ENCODE data around the gene ARHGEF4. TPM values are rescaled to one million over a fixed set of nuclear protein-coding genes. Genes with fewer than 3 reads are reported as not detected.
"Not testable (repeated sequence)": the region's sequence is repeated elsewhere in the genome, so short reads cannot be mapped to it uniquely, and the experiment has no call there.

The ARHGEF4 gene
- total RNA-seq, 2 donors from 2014 or later, result 50.3 to 54.7 TPM

DNA sequence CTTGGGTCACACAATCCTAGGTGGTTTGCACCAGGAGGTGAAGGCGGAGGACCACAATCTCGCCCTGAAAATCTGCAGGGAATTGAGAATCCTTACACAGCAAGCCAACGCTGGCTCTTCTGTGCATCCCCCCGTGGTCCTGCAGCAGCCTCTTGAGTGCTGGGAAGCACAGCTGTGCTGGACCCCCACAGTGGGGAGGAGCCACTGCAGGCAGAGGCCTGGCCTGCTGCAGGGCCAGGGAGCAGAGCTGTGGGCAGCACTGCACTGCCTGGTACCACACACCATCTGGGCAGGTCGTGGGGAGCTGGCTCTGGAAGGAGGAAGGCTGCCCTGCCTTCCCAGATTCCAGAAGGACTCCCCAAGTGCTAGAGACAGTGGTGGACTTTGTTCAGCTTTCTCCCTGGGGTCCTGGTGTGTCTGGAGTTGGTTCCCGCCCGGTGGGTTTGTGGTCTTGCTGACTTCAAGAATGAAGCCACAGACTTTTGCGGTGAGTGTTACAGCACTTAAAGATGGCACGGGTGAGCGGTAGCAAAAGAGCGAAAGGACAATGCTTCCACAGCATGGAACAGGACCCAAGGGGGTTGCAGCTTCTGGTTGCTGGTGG, 150.3 kb downstream of the ARHGEF4 start:
- DNase-seq, result no peak
- H3K9me3 ChIP-seq (ENCODE audit: control insufficient read depth, low read length), result peaks cover 8% of the 10 kb centered on the region
- H3K9ac ChIP-seq (ENCODE audit: extremely low read depth, low read length, poor library complexity, severe bottlenecking), result no peak overlapping the region
- no peaks in the 10 kb centered on the region for H3K27me3 ChIP-seq (ENCODE audit: control insufficient read depth, insufficient read depth, low read length, poor library complexity, severe bottlenecking)
- Mint-ChIP-seq H3K27me3 (ENCODE audit: insufficient read depth) (peaks cover 2% of the 10 kb centered on the region), H3K4me1 (no peaks in the 10 kb centered on the region), H3K36me3 (ENCODE audit: low read depth) (peaks cover 30% of the 10 kb centered on the region), H3K4me3 (no peak overlapping the region), H3K9me3 (peaks cover 25% of the 10 kb centered on the region), H3K27ac (no peak overlapping the region)
- TF ChIP-seq, protein P1, sequence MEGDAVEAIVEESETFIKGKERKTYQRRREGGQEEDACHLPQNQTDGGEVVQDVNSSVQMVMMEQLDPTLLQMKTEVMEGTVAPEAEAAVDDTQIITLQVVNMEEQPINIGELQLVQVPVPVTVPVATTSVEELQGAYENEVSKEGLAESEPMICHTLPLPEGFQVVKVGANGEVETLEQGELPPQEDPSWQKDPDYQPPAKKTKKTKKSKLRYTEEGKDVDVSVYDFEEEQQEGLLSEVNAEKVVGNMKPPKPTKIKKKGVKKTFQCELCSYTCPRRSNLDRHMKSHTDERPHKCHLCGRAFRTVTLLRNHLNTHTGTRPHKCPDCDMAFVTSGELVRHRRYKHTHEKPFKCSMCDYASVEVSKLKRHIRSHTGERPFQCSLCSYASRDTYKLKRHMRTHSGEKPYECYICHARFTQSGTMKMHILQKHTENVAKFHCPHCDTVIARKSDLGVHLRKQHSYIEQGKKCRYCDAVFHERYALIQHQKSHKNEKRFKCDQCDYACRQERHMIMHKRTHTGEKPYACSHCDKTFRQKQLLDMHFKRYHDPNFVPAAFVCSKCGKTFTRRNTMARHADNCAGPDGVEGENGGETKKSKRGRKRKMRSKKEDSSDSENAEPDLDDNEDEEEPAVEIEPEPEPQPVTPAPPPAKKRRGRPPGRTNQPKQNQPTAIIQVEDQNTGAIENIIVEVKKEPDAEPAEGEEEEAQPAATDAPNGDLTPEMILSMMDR (conservative IDR thresholded peaks at IDR 0.05), result no peak
- WGBS, 2 experiments (ENCODE audit: insufficient coverage in 1 of 2, insufficient read length in 1 of 2), result 93 to 96% methylated on average over 10 to 11 of the region's 11 CpGs
- no peak overlapping the region for H3K27ac ChIP-seq (ENCODE audit: low read depth, low read length)
- no peak overlapping the region for H3K4me3 ChIP-seq (ENCODE audit: low read length)
- peaks cover 8% of the 10 kb centered on the region for H3K4me1 ChIP-seq (ENCODE audit: control insufficient read depth, insufficient read depth, low read length)
- H3K36me3 ChIP-seq (ENCODE audit: control insufficient read depth, insufficient read depth, low read length), result peaks cover 2% of the 10 kb centered on the region

DNA sequence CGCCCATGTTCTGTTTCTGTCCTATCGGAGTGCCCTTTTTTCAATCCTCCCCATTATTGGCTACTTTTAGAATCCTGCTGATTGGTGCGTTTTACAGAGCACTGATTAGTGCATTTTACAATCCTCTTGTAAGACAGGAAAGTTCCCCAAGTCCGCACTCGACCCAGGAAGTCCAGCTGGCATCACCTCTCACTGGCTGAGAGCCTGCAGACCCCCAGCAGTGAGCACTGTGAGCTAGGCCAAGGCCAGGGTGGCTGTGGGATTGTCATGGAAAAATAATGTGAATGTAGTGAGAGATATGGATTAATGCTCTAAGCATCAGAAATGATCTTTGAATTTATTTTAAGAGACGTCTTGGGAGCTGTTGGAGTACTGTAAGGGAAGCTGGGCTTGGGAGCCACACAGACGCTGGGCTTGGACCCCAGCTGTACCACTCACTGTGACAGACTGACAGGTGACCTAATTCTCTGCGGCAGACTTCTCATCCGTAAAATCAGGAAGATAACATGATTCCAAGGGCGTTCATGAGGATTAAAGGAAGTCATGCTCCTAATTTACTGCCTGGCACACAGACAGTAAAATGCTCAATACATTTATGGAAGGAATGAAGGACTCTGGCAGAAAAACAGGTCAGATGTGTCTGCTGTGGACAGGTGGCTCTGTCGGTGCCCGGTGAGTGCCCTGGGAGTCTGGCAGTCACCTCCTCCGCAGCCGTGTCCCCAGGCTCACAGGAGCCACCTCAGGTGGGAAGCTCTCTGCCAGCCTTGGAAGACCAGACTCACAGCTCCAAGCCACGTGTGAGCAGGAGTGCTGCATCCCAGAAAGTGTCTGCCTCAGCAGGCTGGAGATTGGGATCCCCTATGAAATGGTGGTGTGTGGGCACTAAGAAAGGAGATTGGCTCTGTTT, 151.1 kb downstream of the ARHGEF4 start:
- DNase-seq, result no peak
- H3K4me1 Mint-ChIP-seq, result no peaks in the 10 kb centered on the region
- H3K4me3 Mint-ChIP-seq, result no peak overlapping the region
- Histone ChIP-seq H3K27me3 (ENCODE audit: control insufficient read depth, insufficient read depth, low read length, poor library complexity, severe bottlenecking) (no peaks in the 10 kb centered on the region), H3K9me3 (ENCODE audit: control insufficient read depth, low read length) (peaks cover 6% of the 10 kb centered on the region), H3K9ac (ENCODE audit: extremely low read depth, low read length, poor library complexity, severe bottlenecking) (no peak overlapping the region), H3K27ac (ENCODE audit: low read depth, low read length) (no peak overlapping the region), H3K36me3 (ENCODE audit: control insufficient read depth, insufficient read depth, low read length) (peaks cover 2% of the 10 kb centered on the region), H3K4me1 (ENCODE audit: control insufficient read depth, insufficient read depth, low read length) (peaks cover 8% of the 10 kb centered on the region), H3K4me3 (ENCODE audit: low read length) (no peak overlapping the region)
- TF ChIP-seq, protein P1 (conservative IDR thresholded peaks at IDR 0.05), result no peak
- peaks cover 25% of the 10 kb centered on the region for H3K9me3 Mint-ChIP-seq
- H3K36me3 Mint-ChIP-seq (ENCODE audit: low read depth), result peaks cover 34% of the 10 kb centered on the region
- 91 to 92% methylated on average over 15 of the region's 15 CpGs for WGBS, 2 experiments (ENCODE audit: insufficient coverage in 1 of 2, insufficient read length in 1 of 2)
- peaks cover 2% of the 10 kb centered on the region for H3K27me3 Mint-ChIP-seq (ENCODE audit: insufficient read depth)
- H3K27ac Mint-ChIP-seq, result no peak overlapping the region

DNA sequence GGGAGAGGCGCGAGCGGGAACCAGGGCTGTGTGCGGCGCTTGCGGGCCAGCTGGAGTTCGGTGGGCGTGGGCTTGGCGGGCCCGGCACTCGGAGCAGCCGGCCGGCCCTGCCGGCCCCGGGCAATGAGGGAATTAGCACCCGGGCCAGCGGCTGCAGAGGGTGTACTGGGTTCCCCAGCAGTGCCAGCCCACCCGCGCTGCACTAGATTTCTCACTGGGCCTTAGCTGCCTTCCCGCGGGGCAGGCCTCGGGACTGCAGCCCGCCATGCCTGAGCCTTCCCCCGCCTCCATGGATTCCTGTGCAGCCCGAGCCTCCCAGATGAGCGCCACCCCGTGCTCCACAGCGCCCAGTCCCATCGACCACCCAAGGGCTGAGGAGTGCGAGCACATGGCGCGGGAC, 154.7 kb downstream of the ARHGEF4 start:
- Mint-ChIP-seq H3K4me1 (peaks cover 13% of the 10 kb centered on the region), H3K9me3 (peaks cover 11% of the 10 kb centered on the region), H3K36me3 (ENCODE audit: low read depth) (peaks cover 19% of the 10 kb centered on the region)
- not testable (repeated sequence) for H3K27ac ChIP-seq (ENCODE audit: low read depth, low read length); H3K27ac Mint-ChIP-seq; H3K4me3 ChIP-seq (ENCODE audit: low read length); H3K4me3 Mint-ChIP-seq; H3K4me1 ChIP-seq (ENCODE audit: control insufficient read depth, insufficient read depth, low read length); H3K9me3 ChIP-seq (ENCODE audit: control insufficient read depth, low read length); H3K27me3 Mint-ChIP-seq (ENCODE audit: insufficient read depth); H3K9ac ChIP-seq (ENCODE audit: extremely low read depth, low read length, poor library complexity, severe bottlenecking); DNase-seq; H3K27me3 ChIP-seq (ENCODE audit: control insufficient read depth, insufficient read depth, low read length, poor library complexity, severe bottlenecking); H3K36me3 ChIP-seq (ENCODE audit: control insufficient read depth, insufficient read depth, low read length)
- WGBS, 2 experiments (ENCODE audit: insufficient coverage in 1 of 2, insufficient read length in 1 of 2), result 94 to 100% methylated on average over 5 to 26 of the region's 32 CpGs

DNA sequence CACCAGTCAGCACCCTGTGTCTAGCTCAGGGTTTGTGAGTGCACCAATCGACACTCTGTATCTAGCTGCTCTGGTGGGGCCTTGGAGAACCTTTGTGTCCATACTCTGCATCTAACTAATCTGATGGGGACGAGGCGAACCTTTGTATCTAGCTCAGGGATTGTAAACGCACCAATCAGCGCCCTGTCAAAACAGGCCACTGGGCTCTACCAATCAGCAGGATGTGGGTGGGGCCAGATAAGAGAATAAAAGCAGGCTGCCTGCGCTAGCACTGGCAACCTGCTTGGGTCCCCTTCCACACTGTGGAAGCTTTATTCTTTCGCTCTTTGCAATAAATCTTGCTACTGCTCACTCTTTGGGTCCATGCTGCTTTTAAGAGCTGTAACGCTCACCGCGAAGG, 155.3 kb downstream of the ARHGEF4 start:
- not testable (repeated sequence) for H3K4me3 ChIP-seq (ENCODE audit: low read length); H3K27ac ChIP-seq (ENCODE audit: low read depth, low read length); H3K27me3 Mint-ChIP-seq (ENCODE audit: insufficient read depth); H3K36me3 ChIP-seq (ENCODE audit: control insufficient read depth, insufficient read depth, low read length); H3K9me3 ChIP-seq (ENCODE audit: control insufficient read depth, low read length); H3K27me3 ChIP-seq (ENCODE audit: control insufficient read depth, insufficient read depth, low read length, poor library complexity, severe bottlenecking); H3K27ac Mint-ChIP-seq; H3K4me1 ChIP-seq (ENCODE audit: control insufficient read depth, insufficient read depth, low read length); H3K9ac ChIP-seq (ENCODE audit: extremely low read depth, low read length, poor library complexity, severe bottlenecking); H3K4me3 Mint-ChIP-seq; DNase-seq
- WGBS, 2 experiments (ENCODE audit: insufficient coverage in 1 of 2, insufficient read length in 1 of 2), result 96 to 100% methylated on average over 4 to 10 of the region's 10 CpGs
- H3K4me1 Mint-ChIP-seq, result peaks cover 13% of the 10 kb centered on the region
- H3K36me3 Mint-ChIP-seq (ENCODE audit: low read depth), result peaks cover 19% of the 10 kb centered on the region
- H3K9me3 Mint-ChIP-seq, result peaks cover 11% of the 10 kb centered on the region
